GM12865 (cell line): ENCODE data around the gene SHD.
"Not testable (repeated sequence)": the region's sequence is repeated elsewhere in the genome, so short reads cannot be mapped to it uniquely, and the experiment has no call there.

ENCODE experiments used
- DNase-seq: peaks from one replicate; pipeline ENCODE4 v3.0.0; 2010; ENCODE audit warnings: low read depth
- H3K4me3 ChIP-seq: 2 replicates; pipeline ENCODE4 v1.5.1; 2011; ENCODE audit warnings: mild to moderate bottlenecking, low read depth, low read length, control low read depth
- CTCF ChIP-seq: IDR thresholded peaks from 2 replicates; pipeline ENCODE4 v1.5.1; 2011; ENCODE audit warnings: low read length, control low read depth, low read depth, inconsistent platforms; ENCODE audit not compliant: insufficient read depth; ENCODE audit errors: missing control alignments

The SHD gene

GRCh38 chr19:4234862-4235201 lies 44.2 kb upstream of the SHD start:
- no peak for DNase-seq
- H3K4me3 ChIP-seq, result no peak overlapping the region
- TF ChIP-seq CTCF, result no peak

- H3K4me3 ChIP-seq, DNase-seq: not testable (repeated sequence)
Observed at GRCh38 chr19:4237510-4237909, 41.6 kb upstream of the SHD start.

GRCh38 chr19:4238831-4239230 lies 40.2 kb upstream of the SHD start:
- TF ChIP-seq CTCF, result no peak
- H3K4me3 ChIP-seq, result no peak overlapping the region
- no peak for DNase-seq

- no peak for TF ChIP-seq CTCF
- DNase-seq, result peak; percentile 32
- no peak overlapping the region for H3K4me3 ChIP-seq
Observed at GRCh38 chr19:4241824-4242430, 37.1 kb upstream of the SHD start.

GRCh38 chr19:4245938-4246337 lies 33.1 kb upstream of the SHD start:
- DNase-seq, H3K4me3 ChIP-seq: not testable (repeated sequence)

GRCh38 chr19:4246767-4247593 lies 32.1 kb upstream of the SHD start, which contains the start of gene YJU2:
Gene YJU2 (plus strand): TSS chr19:4247080. CDS start chr19:4247147, 67 bp downstream.
- TF ChIP-seq CTCF, result peak; percentile 34
- peak; percentile 100 for DNase-seq
- peak within 1 kb of the TSS; percentile 77 for H3K4me3 ChIP-seq

- no peak for TF ChIP-seq CTCF
- DNase-seq, result no peak
- H3K4me3 ChIP-seq, result no peak overlapping the region
Observed at GRCh38 chr19:4256563-4256962, 22.5 kb upstream of the SHD start.

- no peak overlapping the region for H3K4me3 ChIP-seq
- no peak for TF ChIP-seq CTCF
Observed at GRCh38 chr19:4257025-4257424, 22.0 kb upstream of the SHD start.

More at GRCh38 chr19:4257025-4257424, 22.0 kb upstream of the SHD start:
- no peak for DNase-seq
